AG04450 (cell line): ENCODE results near the gene CMPK1. TPM values are rescaled to one million over a fixed set of nuclear protein-coding genes. Genes with fewer than 3 reads are reported as not detected.

Experiments used
- CTCF ChIA-PET: fragments of 300-600, 350-600 bp; formaldehyde crosslinking; extraction: SDS; loops from one replicate; lab custom pipeline; 2022; ENCODE audit warnings: antibody characterized with exemption, inconsistent platforms; lab: Charles Lee
- POLR2A ChIA-PET: fragments of 350-600 bp; formaldehyde crosslinking; extraction: SDS; loops from one replicate; lab custom pipeline; 2021; ENCODE audit warnings: antibody characterized with exemption, inconsistent platforms; lab: Yijun Ruan, JAX
- DNase-seq: peaks from one replicate; pipeline ENCODE4 v3.0.0-alpha.2; 2011; ENCODE audit warnings: low read depth, low spot score
- H3K27ac ChIP-seq: one replicate; pipeline ENCODE4 v1.5.1; 2012; ENCODE audit warnings: low read depth, low read length, control low read depth
- H3K27me3 ChIP-seq: one replicate; pipeline ENCODE4 v1.6.0; 2012; ENCODE audit warnings: low read length; ENCODE audit not compliant: control insufficient read depth, insufficient read depth
- H3K4me3 ChIP-seq: 2 replicates; pipeline ENCODE4 v1.5.1; 2011; ENCODE audit warnings: mild to moderate bottlenecking, low read depth, low read length, control low read depth
- H3K9me3 ChIP-seq: 2 replicates; pipeline ENCODE4 v1.5.1; 2012; ENCODE audit warnings: low read length; ENCODE audit not compliant: control insufficient read depth, insufficient read depth
- polyA plus RNA-seq: library from polyadenylated mRNA; depleted of rRNA; stranded (reverse); fragments of >200 nt; gene quantifications from 2 replicates; pipeline ENCODE4 v1.2.3, GENCODE V29; 2011
- TF ChIP-seq, protein P1 (sequence below): IDR thresholded peaks from 2 replicates; pipeline ENCODE4 v1.5.1; 2011; ENCODE audit warnings: low read depth, low read length, control low read depth, inconsistent platforms

The CMPK1 gene
- polyA plus RNA-seq, 1 experiment, result 68.7 TPM

DNA sequence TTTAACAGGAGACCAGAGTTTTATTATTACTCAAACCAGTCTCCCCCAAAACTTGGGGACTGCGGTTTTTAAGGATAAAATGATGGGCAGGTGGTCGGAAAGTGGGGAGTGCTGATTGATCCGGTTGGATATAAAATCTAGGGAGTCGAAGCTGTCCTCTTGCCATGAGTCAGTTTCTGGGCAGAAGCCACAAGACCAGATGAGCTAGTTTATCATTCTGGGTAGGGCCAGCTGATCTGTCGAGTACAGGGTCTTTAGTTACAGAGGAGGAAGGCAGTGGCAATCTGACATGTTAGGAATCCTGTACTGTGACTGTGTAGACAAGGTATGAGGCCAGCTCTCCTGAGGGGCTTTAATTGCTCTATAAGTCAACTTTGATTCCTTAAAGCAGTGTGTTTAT is 59.6 kb downstream of the CMPK1 start:
- H3K27ac ChIP-seq, result no peak overlapping the region
- ChIA-PET CTCF (interaction anchor here (1.1 to 18.0 kb wide), 5 partner anchors 27 to 334 kb away, joined by 4 to 219 read pairs (median 9); partner anchors contain the start of gene FOXD2), POLR2A (no interaction called here)
- no peaks in the 10 kb centered on the region for H3K9me3 ChIP-seq
- H3K4me3 ChIP-seq, result no peak overlapping the region
- TF ChIP-seq, protein P1, sequence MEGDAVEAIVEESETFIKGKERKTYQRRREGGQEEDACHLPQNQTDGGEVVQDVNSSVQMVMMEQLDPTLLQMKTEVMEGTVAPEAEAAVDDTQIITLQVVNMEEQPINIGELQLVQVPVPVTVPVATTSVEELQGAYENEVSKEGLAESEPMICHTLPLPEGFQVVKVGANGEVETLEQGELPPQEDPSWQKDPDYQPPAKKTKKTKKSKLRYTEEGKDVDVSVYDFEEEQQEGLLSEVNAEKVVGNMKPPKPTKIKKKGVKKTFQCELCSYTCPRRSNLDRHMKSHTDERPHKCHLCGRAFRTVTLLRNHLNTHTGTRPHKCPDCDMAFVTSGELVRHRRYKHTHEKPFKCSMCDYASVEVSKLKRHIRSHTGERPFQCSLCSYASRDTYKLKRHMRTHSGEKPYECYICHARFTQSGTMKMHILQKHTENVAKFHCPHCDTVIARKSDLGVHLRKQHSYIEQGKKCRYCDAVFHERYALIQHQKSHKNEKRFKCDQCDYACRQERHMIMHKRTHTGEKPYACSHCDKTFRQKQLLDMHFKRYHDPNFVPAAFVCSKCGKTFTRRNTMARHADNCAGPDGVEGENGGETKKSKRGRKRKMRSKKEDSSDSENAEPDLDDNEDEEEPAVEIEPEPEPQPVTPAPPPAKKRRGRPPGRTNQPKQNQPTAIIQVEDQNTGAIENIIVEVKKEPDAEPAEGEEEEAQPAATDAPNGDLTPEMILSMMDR, result no peak
- DNase-seq, result no peak
- no peaks in the 10 kb centered on the region for H3K27me3 ChIP-seq

DNA sequence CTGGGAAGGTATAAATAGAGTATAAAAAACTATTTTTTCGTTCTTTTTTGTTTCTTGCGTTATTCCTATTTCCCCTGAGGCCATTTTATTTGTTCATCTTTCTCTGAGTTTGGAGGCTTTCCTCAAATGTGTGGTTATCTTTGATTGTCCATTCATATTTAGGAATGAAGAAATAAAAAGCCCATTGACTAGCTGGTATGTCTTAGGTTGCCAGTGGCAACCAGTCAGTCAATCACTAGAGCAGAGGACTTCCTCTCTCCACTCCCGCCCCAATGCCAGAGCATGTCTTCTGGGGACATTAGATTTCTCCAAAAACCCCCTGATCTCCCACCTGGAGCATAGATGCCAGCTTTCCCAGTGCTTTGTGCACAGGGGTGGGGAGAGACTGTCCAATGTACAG is 61.8 kb downstream of the CMPK1 start:
- no peaks in the 10 kb centered on the region for H3K9me3 ChIP-seq
- ChIA-PET CTCF (interaction anchor here (0.8 to 18.0 kb wide), 3 partner anchors 25 to 39 kb away, joined by 3 to 219 read pairs (median 4); partner anchors contain the start of gene FOXD2), POLR2A (no interaction called here)
- H3K27ac ChIP-seq, result no peak overlapping the region
- H3K4me3 ChIP-seq, result no peak overlapping the region
- H3K27me3 ChIP-seq, result peaks cover 2% of the 10 kb centered on the region
- TF ChIP-seq, protein P1, result no peak
- no peak for DNase-seq

DNA sequence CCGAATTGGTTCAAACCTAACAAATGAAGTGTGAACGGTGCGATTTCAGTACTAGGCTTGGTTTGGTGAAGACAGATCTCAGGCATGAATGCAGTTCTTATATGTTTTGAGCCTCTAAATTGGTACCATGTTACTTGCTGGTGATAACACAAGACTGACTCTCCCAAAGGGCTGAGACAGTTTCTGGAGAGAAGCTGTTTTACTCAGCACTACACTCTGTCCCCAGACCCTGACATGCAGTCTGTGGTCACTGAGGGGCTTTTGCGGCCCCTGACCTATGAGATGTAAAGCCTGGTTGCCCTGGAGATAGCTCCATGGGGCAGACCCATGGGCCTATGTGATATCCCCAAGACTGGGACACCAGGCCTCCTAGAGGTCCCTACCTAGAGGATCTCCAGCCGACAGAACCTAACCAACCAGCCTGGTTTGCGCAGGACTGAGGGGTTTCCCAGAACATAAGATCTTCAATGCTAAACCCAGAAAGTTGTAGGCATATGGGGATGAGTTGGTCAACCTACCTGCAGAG is 63.1 kb downstream of the CMPK1 start:
- Histone ChIP-seq H3K4me3 (no peak overlapping the region), H3K27me3 (peaks cover 2% of the 10 kb centered on the region), H3K9me3 (no peaks in the 10 kb centered on the region), H3K27ac (no peak overlapping the region)
- TF ChIP-seq, protein P1, result no peak
- ChIA-PET CTCF (interaction anchor here (0.9 to 18.0 kb wide), 3 partner anchors 8 to 38 kb away, joined by 3 to 219 read pairs (median 7); partner anchors contain the start of gene FOXD2), POLR2A (no interaction called here)
- no peak for DNase-seq

DNA sequence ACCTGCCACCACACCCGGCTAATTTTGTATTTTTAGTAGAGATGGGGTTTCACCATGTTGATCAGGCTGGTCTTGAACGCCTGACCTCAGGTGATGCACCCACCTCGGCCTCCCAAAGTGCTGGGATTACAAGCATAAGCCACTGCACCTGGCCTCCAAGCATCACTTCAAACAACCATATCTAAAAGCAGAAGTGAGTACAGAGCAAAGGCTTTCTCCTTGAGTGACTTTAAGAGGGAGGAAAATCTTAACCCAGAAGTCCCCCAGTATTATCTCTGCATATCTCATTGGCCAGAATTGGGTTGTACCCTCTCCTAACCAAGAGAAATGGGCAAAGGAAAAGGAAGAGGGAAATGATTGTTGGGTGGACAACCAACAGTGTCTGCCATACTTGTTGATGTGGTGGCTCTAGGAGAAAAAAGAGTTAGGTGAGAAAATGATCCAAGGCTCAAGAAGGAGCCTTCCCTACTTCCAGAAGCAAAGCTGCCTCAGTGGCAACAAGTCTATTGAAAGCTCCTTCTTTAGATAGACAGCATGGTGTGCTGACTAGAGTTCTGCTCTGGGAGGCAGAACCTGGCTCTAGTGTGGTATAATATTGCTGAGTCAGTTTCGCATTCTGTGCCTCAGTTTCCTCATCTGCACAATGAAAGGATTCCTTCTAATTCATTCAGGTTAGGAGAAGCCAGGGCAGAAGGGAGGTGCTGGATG is 65.7 kb downstream of the CMPK1 start:
- CTCF ChIA-PET, result interaction anchor here (0.6 to 18.0 kb wide), 4 partner anchors 26 to 327 kb away, joined by 3 to 219 read pairs (median 8); partner anchors contain the start of gene FOXD2
- no peak overlapping the region for H3K4me3 ChIP-seq
- TF ChIP-seq, protein P1, result no peak

DNA sequence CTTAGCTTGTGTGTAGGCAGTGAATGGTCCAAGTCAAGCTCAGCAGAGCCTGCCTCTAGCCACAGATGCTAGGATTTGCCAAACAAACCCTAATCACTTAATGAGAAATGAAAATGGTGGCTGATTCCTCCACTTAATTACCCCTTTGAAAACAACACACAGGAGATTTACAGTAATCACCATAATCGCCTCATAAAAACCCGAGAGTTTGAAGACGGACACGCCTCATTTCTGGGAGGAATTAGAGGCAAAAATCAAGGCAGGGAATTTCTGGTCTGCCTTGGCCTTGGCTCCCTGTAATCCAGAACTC is 66.2 kb downstream of the CMPK1 start:
- POLR2A ChIA-PET, result no interaction called here

More for the DNA sequence above, 65.7 kb downstream of the CMPK1 start:
- no peaks in the 10 kb centered on the region for H3K9me3 ChIP-seq
- no peak for DNase-seq
- H3K27ac ChIP-seq, result no peak overlapping the region
- POLR2A ChIA-PET, result no interaction called here
- H3K27me3 ChIP-seq, result peaks cover 4% of the 10 kb centered on the region

More for the DNA sequence above, 66.2 kb downstream of the CMPK1 start:
- no peaks in the 10 kb centered on the region for H3K9me3 ChIP-seq
- CTCF ChIA-PET, result interaction anchor here (2.6 to 18.0 kb wide), 3 partner anchors 24 to 326 kb away, joined by 8 to 219 read pairs (median 11); partner anchors contain the start of gene FOXD2
- DNase-seq, result no peak
- TF ChIP-seq, protein P1, result no peak
- H3K4me3 ChIP-seq, result no peak overlapping the region
- H3K27me3 ChIP-seq, result peaks cover 4% of the 10 kb centered on the region
- H3K27ac ChIP-seq, result no peak overlapping the region
